Mucosa of rectum (tissue), 2 donors: ENCODE data around the gene DCAF11.

ENCODE experiments used
- H3K27ac ChIP-seq, 2 donors: one replicate each; pipeline ENCODE4 v1.7.0; 2013; ENCODE audit warnings: inconsistent platforms in 2 of 2, low read depth in 2 of 2, low read length in 2 of 2
- H3K27me3 ChIP-seq, 2 donors: one replicate each; pipeline ENCODE4 v1.7.0; 2013; ENCODE audit warnings: low read length in 2 of 2; ENCODE audit not compliant: control insufficient read depth in 2 of 2, insufficient read depth in 2 of 2
- H3K36me3 ChIP-seq, 2 donors: one replicate each; pipeline ENCODE4 v1.7.0; 2013; ENCODE audit warnings: low read length in 2 of 2; ENCODE audit not compliant: control insufficient read depth in 2 of 2, insufficient read depth in 2 of 2
- H3K4me1 ChIP-seq, 2 donors: one replicate each; pipeline ENCODE4 v1.7.0; 2013; ENCODE audit warnings: low read length in 2 of 2, mild to moderate bottlenecking in 1 of 2; ENCODE audit not compliant: control insufficient read depth in 2 of 2, insufficient read depth in 2 of 2
- H3K4me3 ChIP-seq, 2 donors: one replicate each; pipeline ENCODE4 v1.7.0; 2013; ENCODE audit warnings: low read length in 2 of 2
- H3K9ac ChIP-seq, 2 donors: one replicate each; pipeline ENCODE4 v1.7.0; 2013; ENCODE audit warnings: low read length in 2 of 2, low read depth in 1 of 2, mild to moderate bottlenecking in 1 of 2
- H3K9me3 ChIP-seq, 2 donors: one replicate each; pipeline ENCODE4 v1.7.0; 2013; ENCODE audit warnings: low read length in 2 of 2; ENCODE audit not compliant: control insufficient read depth in 2 of 2
- donor health status: healthy.
- donor health status: Normal muscosa, but diverticular disease.

DCAF11 gene

DNA sequence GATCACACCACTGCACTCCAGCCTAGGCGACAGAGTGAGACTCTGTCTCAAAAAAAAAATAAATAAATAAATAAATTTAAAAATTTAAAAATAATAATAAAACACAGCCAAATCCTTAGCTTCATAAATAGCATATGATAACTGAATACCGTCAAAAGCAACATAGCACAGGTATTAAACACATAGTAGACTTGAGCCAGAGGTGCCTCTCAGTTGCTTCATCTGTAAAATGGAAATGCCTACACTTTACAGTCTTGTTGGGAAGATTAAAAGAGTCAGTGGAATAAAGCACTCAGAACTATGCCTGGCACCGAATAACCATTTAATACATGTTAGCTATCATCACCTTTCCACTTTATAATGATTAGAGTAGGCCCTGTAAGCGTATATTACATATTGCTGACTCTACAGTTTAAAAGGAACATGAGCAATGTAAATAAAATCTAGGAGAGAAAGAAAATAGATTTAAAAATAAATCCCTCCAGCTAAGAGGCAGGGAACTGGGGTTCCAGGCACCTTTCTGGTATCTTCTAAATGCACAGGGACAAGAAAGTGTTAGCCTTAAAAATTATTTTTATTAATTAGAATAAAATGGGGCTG, 7.8 kb upstream of the DCAF11 start:
- Histone ChIP-seq H3K27me3 (no peaks in the 10 kb centered on the region), H3K9me3 (no peaks in the 10 kb centered on the region)

DNA sequence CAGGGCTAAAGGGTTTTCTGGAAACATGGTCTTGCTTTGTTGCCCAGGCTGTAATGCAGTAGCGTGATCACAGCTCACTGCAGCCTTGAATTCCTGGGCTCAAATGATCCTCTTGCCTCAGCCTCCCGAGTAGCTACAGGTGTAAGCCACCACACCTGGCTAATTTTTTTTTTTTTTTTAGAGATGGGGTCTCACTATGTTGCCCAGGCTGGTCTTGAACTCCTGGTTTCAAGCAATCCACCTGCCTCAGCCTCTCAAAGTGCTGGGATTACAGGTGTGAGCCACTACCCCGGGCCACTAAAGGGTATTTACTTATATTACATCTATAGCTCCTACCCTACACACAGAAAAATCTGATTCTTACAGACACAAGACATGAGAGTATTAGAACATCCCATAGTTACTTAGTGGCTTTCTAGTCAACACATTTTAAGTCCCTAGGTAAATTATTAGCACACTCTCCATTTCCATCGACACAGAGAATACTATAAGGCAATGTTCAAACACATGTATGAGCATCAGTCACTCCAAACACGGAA, 6.2 kb upstream of the DCAF11 start:
- H3K9me3 ChIP-seq: no peaks in the 10 kb centered on the region

More for the DNA sequence above, 7.8 kb upstream of the DCAF11 start:
- Histone ChIP-seq H3K4me3 (no peak overlapping the region), H3K9ac (no peak overlapping the region), H3K36me3 (peaks cover 13 to 17% of the 10 kb centered on the region in 2 donors), H3K27ac (no peak overlapping the region), H3K4me1 (peaks cover 0 to 16% of the 10 kb centered on the region in 2 donors)

DNA sequence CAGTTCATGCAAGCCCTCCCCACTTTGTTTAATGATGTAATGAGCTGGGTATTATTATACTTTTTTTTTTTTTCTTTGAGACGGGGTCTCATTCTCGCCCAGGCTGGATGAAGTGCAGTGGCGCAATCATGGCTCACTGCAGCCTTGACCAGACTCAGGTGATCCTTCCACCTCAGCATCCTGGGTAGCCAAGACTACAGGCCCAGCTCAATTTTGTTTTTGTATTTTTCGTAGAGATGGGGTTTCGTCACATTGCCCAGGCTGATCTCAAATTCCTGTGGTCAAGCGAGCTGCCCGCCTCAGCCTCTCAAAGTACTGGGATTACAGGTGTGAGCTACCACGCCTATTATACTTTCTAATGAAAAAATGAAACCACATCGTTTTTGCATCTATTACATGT, 4.5 kb upstream of the DCAF11 start:
- H3K9ac ChIP-seq: no peak overlapping the region
- no peaks in the 10 kb centered on the region for H3K27me3 ChIP-seq
- H3K4me3 ChIP-seq: no peak overlapping the region
- no peaks in the 10 kb centered on the region for H3K9me3 ChIP-seq
- no peak overlapping the region for H3K27ac ChIP-seq
- peaks cover 5 to 21% of the 10 kb centered on the region in 2 donors for H3K4me1 ChIP-seq
- no peaks in the 10 kb centered on the region for H3K36me3 ChIP-seq

More for the DNA sequence above, 6.2 kb upstream of the DCAF11 start:
- Histone ChIP-seq H3K4me3 (no peak overlapping the region), H3K27me3 (no peaks in the 10 kb centered on the region), H3K4me1 (peaks cover 2 to 19% of the 10 kb centered on the region in 2 donors), H3K36me3 (peaks cover 4 to 6% of the 10 kb centered on the region in 2 donors), H3K9ac (no peak overlapping the region), H3K27ac (peak overlapping the region; percentile 11 to 60)

DNA sequence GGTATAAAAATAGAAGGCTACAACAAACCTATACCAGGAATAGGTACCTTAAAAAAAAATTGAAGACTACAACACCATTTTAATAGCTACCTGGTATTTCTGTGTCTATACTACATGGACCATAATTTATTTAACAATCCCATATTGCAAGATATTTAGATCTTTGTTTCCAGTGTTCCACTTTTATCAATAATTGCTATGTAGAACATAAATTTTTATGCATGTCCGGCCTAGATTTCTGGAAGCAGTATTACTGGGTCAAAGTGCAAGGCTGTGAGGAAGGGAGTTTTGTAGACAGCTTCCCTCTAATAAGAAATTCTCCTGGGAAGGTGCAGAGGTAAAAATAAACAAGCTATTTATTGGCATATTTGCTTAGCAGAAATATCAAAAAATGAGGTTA, 4.1 kb upstream of the DCAF11 start:
- H3K4me3 ChIP-seq: no peak overlapping the region
- H3K27me3 ChIP-seq: no peaks in the 10 kb centered on the region
- H3K27ac ChIP-seq: peak overlapping the region; percentile 9 to 18
- H3K9ac ChIP-seq: no peak overlapping the region
- peaks cover 6 to 21% of the 10 kb centered on the region in 2 donors for H3K4me1 ChIP-seq
- H3K9me3 ChIP-seq: no peaks in the 10 kb centered on the region
- no peaks in the 10 kb centered on the region for H3K36me3 ChIP-seq

DNA sequence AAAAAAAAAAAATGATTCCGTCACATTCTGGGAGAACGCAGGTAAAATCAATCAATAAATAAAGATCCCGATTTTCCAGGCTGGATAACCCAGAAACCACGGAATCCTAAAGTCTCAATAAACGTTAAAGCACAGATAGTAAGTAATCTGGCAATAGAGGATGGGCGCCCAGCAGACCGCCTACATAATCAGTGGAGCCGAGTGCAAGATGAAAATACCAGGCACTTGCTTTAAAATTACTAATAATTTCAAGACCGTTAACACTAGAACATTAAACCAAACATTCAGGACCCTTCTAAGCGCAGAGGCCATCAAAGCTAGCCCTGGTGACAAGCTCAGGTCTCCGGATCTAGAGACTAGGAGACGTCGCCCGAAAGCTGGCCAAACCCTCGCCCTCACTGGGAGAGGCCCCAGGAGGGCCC, 1.2 kb upstream of the DCAF11 start:
- peak overlapping the region; percentile 78 to 95 for H3K4me3 ChIP-seq
- H3K9ac ChIP-seq: peak overlapping the region; percentile 93 to 97
- peaks cover 18 to 32% of the 10 kb centered on the region in 2 donors for H3K4me1 ChIP-seq
- H3K36me3 ChIP-seq: peaks cover 10 to 17% of the 10 kb centered on the region in 2 donors
- H3K27ac ChIP-seq: peak overlapping the region; percentile 99 to 100
- no peaks in the 10 kb centered on the region for H3K9me3 ChIP-seq
- no peaks in the 10 kb centered on the region for H3K27me3 ChIP-seq

DNA sequence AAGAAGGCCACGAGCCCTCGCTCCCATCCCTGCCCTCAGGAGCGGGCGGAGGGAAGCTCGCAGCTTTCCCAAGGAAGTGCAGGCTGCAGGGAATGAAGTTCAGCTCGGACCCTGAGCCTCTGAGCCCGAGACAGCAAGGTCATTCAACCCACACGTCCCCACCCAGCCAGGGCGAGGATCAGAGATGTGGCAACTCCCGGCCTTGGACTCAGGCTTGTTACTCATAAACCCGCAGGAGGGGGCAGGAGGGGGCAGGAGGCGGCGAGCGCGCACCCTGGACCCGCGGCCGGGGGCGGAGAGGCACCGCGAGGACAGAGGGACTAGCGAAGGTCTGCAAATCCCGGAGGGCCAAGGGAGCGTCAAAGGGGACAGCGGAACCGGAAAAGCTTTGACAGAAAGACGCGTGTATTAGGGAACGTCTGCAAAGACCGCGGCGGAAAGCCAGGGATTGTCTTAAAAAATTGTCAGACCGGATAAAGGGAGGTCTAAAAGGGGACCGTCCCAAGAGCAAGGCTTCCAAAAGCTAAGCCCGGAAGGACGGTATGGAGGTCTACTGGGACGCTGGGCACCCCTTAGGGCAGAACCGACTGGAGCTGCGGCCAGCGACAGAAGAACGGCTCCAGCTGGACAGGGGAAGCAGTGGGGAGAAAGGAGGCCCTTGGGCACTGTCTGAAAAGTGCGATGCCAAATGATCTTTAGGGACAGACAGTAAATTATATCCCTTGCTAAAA, 611 bp upstream of the DCAF11 start:
- no peaks in the 10 kb centered on the region for H3K9me3 ChIP-seq
- peak overlapping the region; percentile 78 to 95 for H3K4me3 ChIP-seq
- peaks cover 16 to 23% of the 10 kb centered on the region in 2 donors for H3K36me3 ChIP-seq
- H3K4me1 ChIP-seq: peaks cover 18 to 30% of the 10 kb centered on the region in 2 donors
- no peaks in the 10 kb centered on the region for H3K27me3 ChIP-seq
- peak overlapping the region; percentile 93 to 97 for H3K9ac ChIP-seq
- H3K27ac ChIP-seq: peak overlapping the region; percentile 99 to 100

DNA sequence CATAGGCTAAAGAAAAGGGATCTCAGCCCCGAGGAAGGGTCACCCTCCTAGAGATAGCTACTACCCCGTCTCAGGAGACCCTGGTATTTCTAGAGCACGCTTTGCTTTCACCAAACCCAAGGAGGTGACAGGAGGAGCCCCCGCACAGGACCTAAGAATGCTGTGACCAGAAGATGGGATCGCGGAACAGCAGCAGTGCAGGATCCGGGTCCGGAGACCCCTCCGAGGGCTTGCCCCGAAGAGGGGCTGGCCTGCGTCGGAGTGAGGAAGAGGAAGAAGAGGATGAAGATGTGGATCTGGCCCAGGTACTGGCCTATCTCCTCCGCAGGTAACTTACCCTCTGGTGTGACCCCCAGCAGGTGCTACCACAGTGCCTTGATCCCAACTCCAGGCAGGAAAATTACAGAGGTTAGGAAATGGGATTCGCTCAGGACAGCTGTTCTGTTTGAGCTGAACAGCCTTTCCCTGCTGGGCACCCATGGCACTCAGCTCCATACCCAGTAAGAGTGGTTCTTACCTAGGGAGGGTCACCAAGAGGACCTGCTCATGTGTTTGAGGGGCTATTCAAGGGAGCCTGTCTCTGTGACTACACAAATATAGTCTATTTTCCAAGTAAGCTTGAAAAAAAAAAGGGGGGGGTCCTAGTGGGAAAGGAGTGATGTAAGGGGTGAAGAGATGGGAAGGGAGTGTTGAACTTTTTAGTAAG, 998 bp downstream of the DCAF11 start:
- Histone ChIP-seq H3K27ac (peak overlapping the region; percentile 99 to 100), H3K27me3 (no peaks in the 10 kb centered on the region), H3K4me1 (peaks cover 18 to 20% of the 10 kb centered on the region in 2 donors), H3K9ac (peak overlapping the region; percentile 84 to 93), H3K36me3 (peaks cover 28 to 35% of the 10 kb centered on the region in 2 donors), H3K9me3 (no peaks in the 10 kb centered on the region), H3K4me3 (peak overlapping the region; percentile 78 to 95)

DNA sequence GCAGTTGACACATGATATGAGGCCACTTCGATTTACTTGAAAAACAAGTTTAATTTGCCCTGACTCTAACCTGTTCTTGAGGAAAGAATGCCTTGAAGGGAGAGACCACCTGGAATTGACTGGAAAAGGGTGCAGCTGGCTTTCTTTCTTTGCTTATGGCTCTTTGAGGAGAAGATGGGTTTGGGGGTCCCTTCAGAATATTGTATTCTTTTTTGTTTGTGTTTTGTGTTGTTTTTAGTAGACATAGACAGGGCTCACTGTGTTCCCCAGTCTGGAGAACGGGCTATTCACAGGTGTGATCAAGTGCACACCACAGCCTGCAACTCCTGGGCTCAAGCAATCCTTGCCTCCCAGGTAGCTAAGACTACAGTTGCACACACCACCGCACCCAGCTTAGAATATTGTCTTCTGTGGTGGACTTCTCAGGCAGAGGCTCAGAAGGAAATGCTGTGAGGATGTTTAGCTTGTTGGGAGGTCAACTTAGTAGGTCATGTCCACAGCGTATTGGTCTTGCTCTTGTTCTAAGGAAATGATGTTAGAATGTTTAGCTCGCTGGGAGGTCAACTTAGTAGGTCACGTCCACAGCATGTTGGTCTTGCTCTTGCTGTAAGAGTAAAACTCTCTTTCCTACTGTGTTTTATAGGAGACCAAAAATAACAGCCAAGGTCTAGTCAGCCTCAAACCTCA, 1.7 kb downstream of the DCAF11 start:
- Histone ChIP-seq H3K27me3 (no peaks in the 10 kb centered on the region), H3K36me3 (peaks cover 35 to 41% of the 10 kb centered on the region in 2 donors), H3K4me3 (peak overlapping the region; percentile 78 to 95), H3K27ac (no peak overlapping the region), H3K4me1 (peaks cover 15 to 18% of the 10 kb centered on the region in 2 donors), H3K9ac (peak overlapping the region; percentile 84 to 93), H3K9me3 (no peaks in the 10 kb centered on the region)

DNA sequence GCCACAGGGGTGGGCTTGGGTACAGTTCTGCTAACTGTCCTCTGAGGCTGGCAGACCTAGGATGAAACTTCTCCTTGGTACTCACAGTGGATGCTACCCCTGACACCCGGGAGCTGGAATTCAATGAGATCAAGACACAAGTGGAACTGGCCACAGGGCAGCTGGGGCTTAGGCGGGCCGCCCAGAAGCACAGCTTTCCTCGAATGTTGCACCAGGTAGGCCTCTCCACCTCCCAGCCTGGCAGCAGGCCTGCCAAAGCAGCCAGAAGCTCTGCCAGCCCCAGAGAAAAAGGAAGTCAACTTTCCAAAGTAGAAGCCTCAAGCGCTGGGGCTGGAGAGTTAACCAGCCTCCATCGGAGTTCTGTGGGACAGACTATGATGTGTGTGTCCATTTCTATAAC, 2.6 kb downstream of the DCAF11 start:
- H3K27ac ChIP-seq: no peak overlapping the region
- no peaks in the 10 kb centered on the region for H3K27me3 ChIP-seq
- no peak overlapping the region for H3K4me3 ChIP-seq
- H3K9me3 ChIP-seq: no peaks in the 10 kb centered on the region
- peaks cover 15 to 18% of the 10 kb centered on the region in 2 donors for H3K4me1 ChIP-seq
- no peak overlapping the region for H3K9ac ChIP-seq
- H3K36me3 ChIP-seq: peaks cover 43 to 50% of the 10 kb centered on the region in 2 donors
